KMS-11 (cell line): ENCODE data around the gene HMGB1.
A peak's percentile ranks its signal among the peaks of the same experiment; 100 is the strongest.

Experiments
- H2AFZ ChIP-seq: fragments of 200-600 bp; sonication (generic); 2 replicates; pipeline ENCODE4 v1.6.1; 2016; ENCODE audit warnings: antibody characterized with exemption, mixed run types, low read depth
- H3K27ac ChIP-seq: fragments of 200-600 bp; sonication (generic); 2 replicates; pipeline ENCODE4 v1.6.1; 2016; ENCODE audit warnings: mild to moderate bottlenecking, mixed run types
- H3K27me3 ChIP-seq: fragments of 200-600 bp; sonication (generic); 2 replicates; pipeline ENCODE4 v1.6.1; 2017; ENCODE audit warnings: mild to moderate bottlenecking, low read depth, mixed run types, moderate library complexity; ENCODE audit not compliant: insufficient read depth
- H3K36me3 ChIP-seq: fragments of 200-600 bp; sonication (generic); 2 replicates; pipeline ENCODE4 v1.6.1; 2017; ENCODE audit warnings: mild to moderate bottlenecking, mixed run types; ENCODE audit not compliant: insufficient read depth
- H3K4me1 ChIP-seq: fragments of 200-600 bp; sonication (generic); 2 replicates; pipeline ENCODE4 v1.6.1; 2016; ENCODE audit warnings: mild to moderate bottlenecking, low read depth, mixed run types; ENCODE audit not compliant: poor library complexity, severe bottlenecking
- H3K4me2 ChIP-seq: fragments of 200-600 bp; sonication (generic); 2 replicates; pipeline ENCODE4 v1.7.0; 2016; ENCODE audit warnings: mild to moderate bottlenecking, mixed run types
- H3K4me3 ChIP-seq: fragments of 200-600 bp; sonication (generic); IDR thresholded peaks from 2 replicates; pipeline ENCODE4 v1.6.1; 2017; ENCODE audit warnings: low read depth, low read length, mixed read lengths; ENCODE audit not compliant: insufficient read depth
- H3K79me2 ChIP-seq: fragments of 200-600 bp; sonication (generic); 2 replicates; pipeline ENCODE4 v1.6.1; 2016; ENCODE audit warnings: low read depth, mixed run types; ENCODE audit not compliant: insufficient read depth
- H3K9ac ChIP-seq: fragments of 200-600 bp; sonication (generic); 2 replicates; pipeline ENCODE4 v1.6.1; 2016; ENCODE audit warnings: mild to moderate bottlenecking, mixed run types
- H4K20me1 ChIP-seq: fragments of 200-600 bp; sonication (generic); 2 replicates; pipeline ENCODE4 v1.6.1; 2016; ENCODE audit warnings: mild to moderate bottlenecking, mixed run types; ENCODE audit not compliant: insufficient read depth
- TF ChIP-seq, protein P1 (sequence below): fragments of 200-600 bp; sonication (generic); conservative IDR thresholded peaks from 2 replicates; pipeline ENCODE4 v1.6.1; 2017; ENCODE audit warnings: low read depth, mild to moderate bottlenecking, antibody characterized with exemption, low read length, moderate library complexity, mixed read lengths

HMGB1 gene

DNA sequence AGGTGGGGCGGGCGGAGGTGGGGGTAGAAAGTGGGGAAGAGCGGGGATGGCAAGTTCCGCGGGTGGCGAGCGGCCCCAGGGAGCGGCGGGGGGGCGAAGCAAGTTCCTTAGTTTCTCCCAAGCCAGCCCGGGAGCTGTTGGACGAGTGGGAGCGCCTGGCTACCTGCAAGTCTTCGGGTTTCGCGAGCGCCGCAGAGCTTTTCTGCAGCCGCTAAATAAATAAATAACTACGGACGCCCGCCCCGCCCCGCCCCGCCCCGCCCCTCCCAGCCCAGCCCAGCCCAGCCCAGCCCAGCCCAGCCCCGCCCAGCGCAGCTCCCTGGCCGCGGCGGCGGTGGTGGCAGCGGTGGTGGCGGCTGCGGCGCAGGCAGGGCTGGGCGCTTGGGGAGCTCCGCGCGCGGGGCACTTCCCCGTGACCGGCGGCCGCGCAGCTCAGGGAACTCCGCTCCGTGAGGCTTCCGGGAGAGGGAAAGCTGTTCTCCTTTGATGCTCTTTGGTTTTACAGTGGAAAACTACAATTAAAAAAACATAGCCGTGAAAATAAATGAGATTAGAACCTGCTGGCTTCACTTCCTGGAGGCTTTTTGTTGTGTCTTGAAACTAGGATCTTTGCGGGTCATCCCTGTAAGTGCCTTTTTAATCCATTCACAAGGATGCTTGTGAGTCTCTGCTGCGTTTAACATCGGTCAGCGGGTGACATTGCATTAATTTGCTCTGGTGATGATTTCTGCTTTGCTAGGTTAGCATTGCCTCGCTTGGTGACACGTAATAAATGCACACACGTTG is 43.5 kb downstream of the HMGB1 start, which contains the start of gene UBE2L5:
UBE2L5 (plus strand) TSS at position 440 of the 786 bp plus-strand sequence. CDS start 5,498 bp downstream, outside the sequence.
- H2AFZ ChIP-seq, result peak within 1 kb of the TSS; percentile 73
- H3K4me3 ChIP-seq, result no peak within 1 kb of the TSS
- no peaks in the 10 kb centered on the region for H3K36me3 ChIP-seq
- TF ChIP-seq, protein P1, sequence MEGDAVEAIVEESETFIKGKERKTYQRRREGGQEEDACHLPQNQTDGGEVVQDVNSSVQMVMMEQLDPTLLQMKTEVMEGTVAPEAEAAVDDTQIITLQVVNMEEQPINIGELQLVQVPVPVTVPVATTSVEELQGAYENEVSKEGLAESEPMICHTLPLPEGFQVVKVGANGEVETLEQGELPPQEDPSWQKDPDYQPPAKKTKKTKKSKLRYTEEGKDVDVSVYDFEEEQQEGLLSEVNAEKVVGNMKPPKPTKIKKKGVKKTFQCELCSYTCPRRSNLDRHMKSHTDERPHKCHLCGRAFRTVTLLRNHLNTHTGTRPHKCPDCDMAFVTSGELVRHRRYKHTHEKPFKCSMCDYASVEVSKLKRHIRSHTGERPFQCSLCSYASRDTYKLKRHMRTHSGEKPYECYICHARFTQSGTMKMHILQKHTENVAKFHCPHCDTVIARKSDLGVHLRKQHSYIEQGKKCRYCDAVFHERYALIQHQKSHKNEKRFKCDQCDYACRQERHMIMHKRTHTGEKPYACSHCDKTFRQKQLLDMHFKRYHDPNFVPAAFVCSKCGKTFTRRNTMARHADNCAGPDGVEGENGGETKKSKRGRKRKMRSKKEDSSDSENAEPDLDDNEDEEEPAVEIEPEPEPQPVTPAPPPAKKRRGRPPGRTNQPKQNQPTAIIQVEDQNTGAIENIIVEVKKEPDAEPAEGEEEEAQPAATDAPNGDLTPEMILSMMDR, result no peak
- no peaks in the 10 kb centered on the region for H3K27me3 ChIP-seq
- peak within 1 kb of the TSS; percentile 49; the same call in 1 of the 2 replicates for H3K9ac ChIP-seq
- peak within 1 kb of the TSS; percentile 20; the same call in 1 of the 2 replicates for H3K27ac ChIP-seq
- peak within 1 kb of the TSS; percentile 87 for H3K4me2 ChIP-seq
- no peaks in the 10 kb centered on the region for H4K20me1 ChIP-seq
- H3K79me2 ChIP-seq, result no peaks in the 10 kb centered on the region
- H3K4me1 ChIP-seq, result peaks cover 3% of the 10 kb centered on the region

DNA sequence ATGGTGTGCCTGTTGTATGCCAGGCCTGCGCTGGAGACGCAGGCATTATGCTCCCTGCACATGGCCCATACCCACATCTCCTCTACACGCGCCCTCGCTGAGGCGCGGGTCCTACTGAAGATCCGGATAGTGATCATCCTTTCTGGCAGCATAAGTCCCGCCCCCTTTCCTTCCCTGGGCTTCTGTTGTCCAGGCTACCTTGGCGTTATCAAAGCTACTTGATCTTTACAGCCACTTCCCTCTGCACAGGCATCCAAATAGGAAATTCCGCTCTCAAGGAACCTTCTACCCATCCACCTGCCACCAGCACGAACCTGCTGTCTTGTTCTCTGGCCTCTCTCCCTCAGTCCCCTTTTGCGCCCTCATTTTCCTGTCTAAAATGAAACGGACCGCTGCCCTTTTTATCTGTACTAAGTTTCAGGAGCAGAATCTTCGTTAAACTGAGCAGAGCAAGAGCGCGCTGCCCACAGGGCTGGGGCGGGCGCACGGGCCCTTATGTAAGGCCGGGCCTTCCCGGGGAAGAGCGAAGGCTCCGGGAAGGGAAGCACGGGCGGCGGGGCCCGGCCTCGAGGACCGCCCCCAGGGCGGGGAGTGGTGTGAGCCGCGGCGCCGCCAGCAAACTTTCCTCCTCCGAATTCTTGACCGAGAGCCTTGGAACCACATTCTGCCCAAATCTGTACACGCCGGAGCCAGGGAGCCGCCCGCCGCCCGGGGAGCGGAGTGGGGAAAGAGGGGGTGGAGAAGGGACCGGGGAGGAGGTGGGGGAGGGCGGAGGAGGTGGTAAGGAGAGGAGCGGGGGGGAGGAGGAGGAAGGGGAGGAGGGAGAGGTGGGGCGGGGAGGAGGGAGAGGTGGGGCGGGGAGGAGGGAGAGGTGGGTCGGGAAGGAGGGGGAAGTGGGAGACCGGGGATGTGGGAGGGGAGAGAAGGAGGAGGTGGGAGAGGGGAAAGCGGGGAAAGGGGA is 44.4 kb downstream of the HMGB1 start:
- H4K20me1 ChIP-seq, result no peaks in the 10 kb centered on the region
- no peaks in the 10 kb centered on the region for H3K36me3 ChIP-seq
- no peaks in the 10 kb centered on the region for H3K27me3 ChIP-seq
- H2AFZ ChIP-seq, result peak overlapping the region; percentile 73
- no peak overlapping the region for H3K4me3 ChIP-seq
- peaks cover 3% of the 10 kb centered on the region for H3K4me1 ChIP-seq
- TF ChIP-seq, protein P1, result no peak
- H3K9ac ChIP-seq, result peak overlapping the region; percentile 35; the same call in 1 of the 2 replicates
- peak overlapping the region; percentile 87 for H3K4me2 ChIP-seq
- no peak overlapping the region for H3K27ac ChIP-seq
- H3K79me2 ChIP-seq, result no peaks in the 10 kb centered on the region

DNA sequence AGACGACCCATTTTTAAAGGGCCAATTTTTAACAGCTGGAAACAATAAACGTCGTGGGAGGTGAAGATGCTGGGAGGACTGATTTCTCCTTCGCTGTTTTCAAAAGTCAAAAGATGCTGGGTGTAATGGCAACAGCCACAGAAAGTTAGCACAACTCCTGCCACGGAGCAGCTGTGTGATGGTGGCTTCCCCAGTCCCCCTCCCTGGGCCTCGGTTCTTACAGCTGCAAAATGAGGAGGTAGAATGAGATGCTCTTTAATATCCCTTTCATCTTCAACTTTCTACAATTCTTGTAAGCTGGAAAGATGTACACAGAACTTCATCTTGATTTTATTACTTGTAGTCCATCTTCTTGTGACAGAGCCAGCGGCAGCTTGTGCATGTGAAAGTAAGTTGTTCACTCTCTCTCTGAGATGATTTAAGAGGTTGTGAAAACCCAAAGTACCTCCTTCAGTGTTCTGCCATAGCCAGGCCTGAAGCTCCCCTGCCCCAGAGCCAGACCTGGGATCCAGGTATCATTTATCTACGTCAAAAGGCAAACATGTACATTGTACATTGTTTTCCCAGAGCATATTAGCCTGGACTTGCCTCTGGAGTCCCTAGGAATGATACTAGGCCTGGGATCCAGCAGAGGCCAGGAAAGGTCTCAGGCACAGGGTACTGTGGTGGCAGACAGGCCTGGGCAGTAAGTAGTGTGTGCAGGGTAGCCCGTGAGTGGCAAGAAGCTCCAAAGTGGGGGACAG is 46.8 kb downstream of the HMGB1 start:
- no peak overlapping the region for H2AFZ ChIP-seq
- no peaks in the 10 kb centered on the region for H3K27me3 ChIP-seq
- no peak overlapping the region for H3K4me2 ChIP-seq

More for the DNA sequence above, 46.8 kb downstream of the HMGB1 start:
- H3K4me3 ChIP-seq, result no peak overlapping the region
- H3K36me3 ChIP-seq, result no peaks in the 10 kb centered on the region
- TF ChIP-seq, protein P1, result no peak
- peaks cover 3% of the 10 kb centered on the region for H3K4me1 ChIP-seq
- no peak overlapping the region for H3K27ac ChIP-seq
- no peaks in the 10 kb centered on the region for H4K20me1 ChIP-seq
- H3K79me2 ChIP-seq, result no peaks in the 10 kb centered on the region
- no peak overlapping the region for H3K9ac ChIP-seq
